AG09319 (cell line): ENCODE measurements around the gene TMEM54.

Experiments used
- DNase-seq: peaks from one replicate; pipeline ENCODE4 v3.0.0-alpha.2; 2010; ENCODE audit warnings: low read depth; ENCODE audit errors: extremely low read depth
- TF ChIP-seq, protein P1 (sequence below): IDR thresholded peaks from 2 replicates; pipeline ENCODE4 v1.5.1; 2011; ENCODE audit warnings: low read depth, mild to moderate bottlenecking, inconsistent platforms, low read length, moderate library complexity

TMEM54 gene

DNA sequence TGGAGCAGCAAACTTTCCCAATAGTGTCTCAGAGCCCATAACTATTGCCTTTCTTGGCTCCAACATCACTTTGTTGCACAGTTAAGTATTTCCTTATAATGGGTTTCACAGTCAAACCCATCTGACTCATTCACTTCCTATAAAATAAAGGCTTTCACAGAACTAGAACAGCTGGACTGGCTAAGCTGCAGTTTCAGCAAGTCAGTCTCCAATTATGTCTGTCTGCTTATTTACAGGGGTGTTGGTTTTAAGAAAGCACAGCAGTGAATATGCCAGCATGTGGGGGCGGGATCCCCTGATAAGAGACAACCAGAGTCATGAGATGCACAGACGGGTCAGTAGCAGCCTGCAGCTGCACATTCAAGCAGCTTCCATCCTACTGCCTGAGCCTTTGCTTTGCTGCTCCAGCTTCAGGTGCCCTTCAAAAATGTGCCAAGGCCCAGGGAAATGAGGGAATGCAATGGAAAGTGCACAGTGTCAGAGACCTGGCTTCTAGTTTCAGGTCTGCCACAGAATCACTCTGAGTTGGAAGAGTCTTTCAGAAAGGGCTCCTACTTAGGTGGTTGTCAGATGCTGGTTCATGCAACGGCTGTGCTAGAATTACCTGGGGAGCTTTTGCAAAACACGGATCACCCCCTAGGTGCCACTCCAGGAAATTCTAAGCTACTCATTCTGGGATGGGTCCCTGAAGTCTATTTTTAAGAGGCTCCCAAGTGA, 38.6 kb upstream of the TMEM54 start:
- peak; percentile 58 for DNase-seq

DNA sequence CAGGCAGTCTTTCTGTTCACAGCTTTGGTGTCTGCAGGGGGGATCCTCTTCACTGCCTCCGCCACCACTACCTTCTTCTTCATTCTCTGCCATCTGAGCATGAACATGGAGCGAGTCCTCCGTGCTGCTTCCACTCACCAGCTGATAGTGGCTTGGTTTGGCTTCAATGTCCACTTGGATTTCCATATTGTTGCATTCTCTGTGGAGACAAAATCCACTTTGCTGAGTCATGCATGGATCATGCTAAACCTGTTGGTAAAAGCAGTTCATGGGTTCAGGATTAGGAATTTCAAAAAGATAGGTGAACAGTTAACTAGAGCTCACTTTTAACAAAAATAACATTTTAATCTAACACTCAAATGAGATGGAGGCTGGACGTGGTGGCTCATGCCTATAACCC, 35.9 kb upstream of the TMEM54 start:
- DNase-seq, result no peak
- TF ChIP-seq, protein P1, sequence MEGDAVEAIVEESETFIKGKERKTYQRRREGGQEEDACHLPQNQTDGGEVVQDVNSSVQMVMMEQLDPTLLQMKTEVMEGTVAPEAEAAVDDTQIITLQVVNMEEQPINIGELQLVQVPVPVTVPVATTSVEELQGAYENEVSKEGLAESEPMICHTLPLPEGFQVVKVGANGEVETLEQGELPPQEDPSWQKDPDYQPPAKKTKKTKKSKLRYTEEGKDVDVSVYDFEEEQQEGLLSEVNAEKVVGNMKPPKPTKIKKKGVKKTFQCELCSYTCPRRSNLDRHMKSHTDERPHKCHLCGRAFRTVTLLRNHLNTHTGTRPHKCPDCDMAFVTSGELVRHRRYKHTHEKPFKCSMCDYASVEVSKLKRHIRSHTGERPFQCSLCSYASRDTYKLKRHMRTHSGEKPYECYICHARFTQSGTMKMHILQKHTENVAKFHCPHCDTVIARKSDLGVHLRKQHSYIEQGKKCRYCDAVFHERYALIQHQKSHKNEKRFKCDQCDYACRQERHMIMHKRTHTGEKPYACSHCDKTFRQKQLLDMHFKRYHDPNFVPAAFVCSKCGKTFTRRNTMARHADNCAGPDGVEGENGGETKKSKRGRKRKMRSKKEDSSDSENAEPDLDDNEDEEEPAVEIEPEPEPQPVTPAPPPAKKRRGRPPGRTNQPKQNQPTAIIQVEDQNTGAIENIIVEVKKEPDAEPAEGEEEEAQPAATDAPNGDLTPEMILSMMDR, result no peak

More for the DNA sequence above, 38.6 kb upstream of the TMEM54 start:
- TF ChIP-seq, protein P1, result no peak

DNA sequence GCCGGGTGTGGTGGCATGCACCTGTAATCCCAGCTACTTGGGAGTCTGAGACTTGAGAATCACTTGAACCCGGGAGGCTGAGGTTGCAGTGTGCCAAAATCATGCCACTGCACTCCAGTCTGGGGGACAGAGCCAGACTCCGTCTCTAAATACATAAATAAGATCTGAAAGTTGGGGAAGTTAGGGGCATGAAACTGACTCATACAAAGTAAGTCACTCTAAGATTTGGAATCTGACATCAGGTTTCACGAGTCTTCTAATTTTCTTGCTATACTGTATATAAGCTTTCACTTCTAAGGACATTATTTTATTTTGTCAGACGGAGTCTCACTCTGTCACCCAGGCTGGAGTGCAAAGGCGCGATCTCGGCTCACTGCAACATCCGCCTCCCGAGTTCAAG, 33.3 kb upstream of the TMEM54 start:
- DNase-seq, result no peak
- TF ChIP-seq, protein P1, result no peak

DNA sequence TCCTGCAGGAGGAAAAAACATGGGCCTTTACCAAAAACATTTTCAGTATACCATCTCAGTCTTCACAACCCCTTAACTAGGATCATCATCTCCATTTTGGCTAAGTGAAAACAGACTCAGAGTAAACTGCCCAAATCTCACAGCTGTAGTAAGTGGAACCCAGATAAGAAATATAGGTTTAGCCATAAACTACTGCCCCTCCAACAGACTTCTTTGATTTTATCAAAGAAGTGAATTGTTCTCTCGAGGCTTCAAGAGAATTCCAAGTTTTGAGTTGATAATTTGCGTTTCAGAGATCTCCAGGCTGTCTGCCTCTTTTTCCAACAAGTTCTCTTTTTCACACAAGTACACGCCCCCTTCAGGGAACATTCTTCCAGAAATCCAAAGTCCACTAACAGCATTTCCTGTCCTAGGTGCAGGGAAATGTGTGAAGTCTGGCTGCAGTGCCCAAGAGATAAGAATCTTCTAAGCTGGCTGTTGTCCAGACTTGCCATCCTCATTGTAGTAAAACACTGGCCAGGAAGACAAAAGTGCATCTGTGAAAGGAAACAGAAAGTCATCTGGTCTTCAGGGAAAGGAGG, 32.6 kb upstream of the TMEM54 start:
- DNase-seq, result no peak
- TF ChIP-seq, protein P1, result no peak

DNA sequence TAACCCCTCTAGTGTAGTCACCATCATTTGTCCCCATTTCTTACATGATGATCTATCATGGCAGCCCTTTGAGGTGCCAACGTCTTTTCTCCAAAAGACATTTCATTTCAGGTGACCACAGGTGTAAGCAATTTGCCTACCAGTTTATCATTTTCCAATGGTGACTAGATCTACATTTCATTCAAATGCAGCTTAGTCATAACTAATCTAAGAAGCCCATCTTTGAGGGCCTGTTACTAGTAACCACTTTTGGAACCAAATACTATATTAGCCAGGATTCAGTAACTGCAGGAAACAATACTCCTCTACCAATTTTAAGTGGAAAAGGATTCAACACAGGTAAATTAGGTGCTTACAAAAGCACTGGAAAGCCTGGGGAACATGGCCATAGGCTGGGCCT, 30.6 kb upstream of the TMEM54 start:
- TF ChIP-seq, protein P1, result no peak
- no peak for DNase-seq

DNA sequence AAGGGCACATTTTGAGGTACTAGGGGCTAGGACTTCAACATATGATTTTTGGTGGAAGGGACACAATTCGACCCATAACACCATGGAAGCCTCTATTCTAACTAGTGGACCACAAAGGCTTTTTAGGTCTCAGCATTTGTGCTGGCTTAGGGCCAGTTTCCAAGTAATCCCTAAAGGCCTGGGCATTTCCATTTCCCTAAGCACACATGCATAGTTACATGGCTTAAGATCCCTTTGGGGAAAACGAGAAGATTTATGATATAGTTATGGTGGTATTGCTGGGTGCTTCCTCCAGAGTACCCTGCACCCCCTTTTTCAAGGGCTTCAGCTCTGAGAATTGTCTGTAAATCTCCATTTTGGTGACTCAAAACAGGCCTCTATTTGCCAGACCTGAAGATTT, 28.2 kb upstream of the TMEM54 start:
- TF ChIP-seq, protein P1, result no peak
- no peak for DNase-seq

DNA sequence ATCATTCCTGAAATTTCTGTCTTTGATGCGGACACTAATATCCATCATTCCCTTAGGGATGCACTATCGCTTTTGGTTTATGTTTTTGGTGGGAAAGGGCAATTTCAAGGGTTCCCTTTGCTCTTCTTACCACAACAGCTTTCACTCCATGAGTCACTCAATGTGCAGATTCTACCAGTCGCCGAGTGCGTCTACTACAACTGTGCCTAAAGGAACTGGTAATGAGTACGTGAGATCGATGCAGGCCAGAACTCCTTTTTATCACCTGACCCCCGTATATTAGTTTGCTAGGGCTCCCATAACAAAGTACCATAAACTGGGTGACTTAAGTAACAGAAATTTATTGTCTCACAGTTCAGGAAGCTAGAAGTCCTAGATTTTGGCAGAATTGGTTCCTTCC, 27.5 kb upstream of the TMEM54 start:
- DNase-seq, result no peak
- TF ChIP-seq, protein P1, result no peak
